Gastrocnemius medialis (tissue), 4 donors: Measurements from ENCODE around the gene LINS1. TPM values are rescaled to one million over a fixed set of nuclear protein-coding genes. Genes with fewer than 3 reads are reported as not detected.

Experiments
- ATAC-seq, 2 donors: fragments of 150-250 bp; one replicate each; pipeline ENCODE4 v1.9.1; 2016
- DNase-seq, 2 donors: peaks; one replicate each; pipeline ENCODE4 v3.0.0-alpha.2; 2019
- H3K27ac ChIP-seq, 4 donors: fragments of 200-600 bp; sonication (generic); 1 replicate in 1 of 4; 2 replicates in 3 of 4; pipeline ENCODE4 v1.5.1; 2016 to 2018; ENCODE audit warnings: mild to moderate bottlenecking in 2 of 4, moderate library complexity in 1 of 4
- H3K27me3 ChIP-seq, 3 donors: fragments of 200-600 bp; sonication (generic) in 2 of 3; 1 replicate in 1 of 3; 2 replicates in 2 of 3; pipeline versions ENCODE4 v1.5.1 to v1.6.0; 2016 to 2019; ENCODE audit warnings: mild to moderate bottlenecking in 1 of 3, moderate library complexity in 1 of 3
- H3K36me3 ChIP-seq, 2 donors: fragments of 200-600 bp; sonication (generic) in 1 of 2; one replicate each; pipeline ENCODE4 v1.5.1; 2017 to 2018
- H3K4me1 ChIP-seq, 2 donors: fragments of 200-600 bp; sonication (generic) in 1 of 2; one replicate each; pipeline ENCODE4 v1.5.1; 2016 to 2017; ENCODE audit warnings: mild to moderate bottlenecking in 2 of 2
- H3K4me3 ChIP-seq, 4 donors: fragments of 200-600 bp; sonication (generic) in 3 of 4; 1 replicate in 1 of 4; 2 replicates in 3 of 4; pipeline ENCODE4 v1.5.1; 2016 to 2019; ENCODE audit warnings: mild to moderate bottlenecking in 2 of 4
- H3K9me3 ChIP-seq, 3 donors: fragments of 200-600 bp; sonication (generic) in 2 of 3; 1 replicate in 1 of 3; 2 replicates in 2 of 3; pipeline ENCODE4 v1.5.1; 2016 to 2019
- CTCF ChIP-seq, 5 experiments: fragments of 450-650 bp in 3 of 5; fragments of 200-600 bp in 2 of 5; sonication (generic) in 2 of 5; IDR thresholded peaks in 4 of 5; conservative IDR thresholded peaks in 1 of 5; 1 replicate in 4 of 5; 2 replicates in 1 of 5; pipeline ENCODE4 v1.5.1; 2016 to 2019; ENCODE audit warnings: antibody characterized with exemption in 5 of 5, mild to moderate bottlenecking in 3 of 5, moderate library complexity in 3 of 5
- POLR2A ChIP-seq, 2 donors: fragments of 450-650 bp; IDR thresholded peaks; one replicate each; pipeline ENCODE4 v1.6.1; 2017; ENCODE audit warnings: antibody characterized with exemption in 2 of 2, mild to moderate bottlenecking in 2 of 2, moderate library complexity in 2 of 2
- in situ Hi-C, 4 donors: fragments of 200-750 bp; cut with MboI; loops; one replicate each; pipeline versions ENCODE4 v1.15.0 to v1.8.0; 2017; ENCODE audit warnings: low sequenced_read_pairs in 4 of 4
- intact Hi-C: fragments of 100-400 bp; cut with DNase I; formaldehyde crosslinking; loops from one replicate; pipeline ENCODE4 v1.15.1; 2023; ENCODE audit warnings: low total_unique reads
- total RNA-seq, 4 donors: library from RNA; depleted of rRNA; stranded (reverse); fragments of >200 nt; gene quantifications; one replicate each; pipeline versions ENCODE4 v1.1.0 to v1.2.3, GENCODE V29; 2016

The LINS1 gene
- total RNA-seq, 4 donors from 2014 or later, result 3.2 to 11.9 (median 10.3) TPM

DNA sequence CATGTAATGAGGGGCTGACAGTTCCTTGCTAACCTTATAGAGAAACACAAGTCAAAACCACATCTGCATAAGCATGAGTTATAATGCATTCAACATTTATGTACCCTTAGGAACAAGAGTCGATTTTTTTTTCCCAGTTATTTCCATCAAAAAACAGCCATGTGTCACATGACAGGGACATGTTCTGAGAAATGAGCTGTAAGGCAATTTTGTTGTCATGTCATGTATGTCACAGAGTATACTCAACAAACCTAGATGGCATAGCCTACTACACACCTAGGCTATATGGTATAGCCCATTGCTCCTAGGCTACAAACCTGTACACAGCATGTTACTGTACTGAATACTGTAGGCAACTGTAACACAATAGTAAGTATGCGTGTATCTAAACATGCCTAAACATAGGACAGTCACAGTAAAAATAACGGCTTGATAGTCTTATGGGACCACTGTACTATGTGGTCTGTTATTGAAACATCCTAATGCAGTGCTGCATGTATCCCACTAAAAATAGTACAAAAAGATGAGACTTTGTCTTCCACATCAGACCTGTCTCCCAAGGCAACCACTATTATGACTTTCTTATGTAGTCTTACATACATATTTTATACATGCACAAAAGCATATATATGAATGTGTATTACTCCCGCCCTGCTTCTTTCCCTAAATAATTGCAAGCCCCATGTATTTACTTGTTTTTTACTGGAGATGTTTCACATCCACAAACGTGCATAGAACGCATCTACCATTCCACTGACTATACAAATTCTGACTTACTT, 34.9 kb downstream of the LINS1 start:
- peaks cover 0 to 4% of the 10 kb centered on the region in 2 donors for H3K4me1 ChIP-seq
- no peaks in the 10 kb centered on the region for H3K27me3 ChIP-seq
- peaks cover 0 to 6% of the 10 kb centered on the region in 2 donors for H3K36me3 ChIP-seq
- DNase-seq (no peak), ATAC-seq (no peak)
- H3K4me3 ChIP-seq, result no peak overlapping the region
- no peak for TF ChIP-seq POLR2A (IDR thresholded peaks at IDR 0.05)
- intact Hi-C loops, result no loop called here
- in situ Hi-C loops, result loop anchor here (10.0 to 25.0 kb wide), 4 partner anchors 130 to 655 kb away; partner anchors contain the start of gene ADAMTS17 (in 1 of the 4)
- H3K9me3 ChIP-seq, result no peaks in the 10 kb centered on the region
- no peak overlapping the region for H3K27ac ChIP-seq

GRCh38 chr15:100565591-100565990, 36.4 kb downstream of the LINS1 start:
- Histone ChIP-seq H3K27me3 (no peaks in the 10 kb centered on the region), H3K4me1 (peaks cover 0 to 5% of the 10 kb centered on the region in 2 donors), H3K9me3 (no peaks in the 10 kb centered on the region), H3K4me3 (no peak overlapping the region), H3K36me3 (peaks cover 0 to 6% of the 10 kb centered on the region in 2 donors), H3K27ac (no peak overlapping the region)
- in situ Hi-C loops, result loop anchor here (10.0 to 25.0 kb wide), 4 partner anchors 128 to 653 kb away; partner anchors contain the start of gene ADAMTS17 (in 1 of the 4)
- DNase-seq (no peak), ATAC-seq (no peak)
- TF ChIP-seq POLR2A (IDR thresholded peaks at IDR 0.05), result no peak
- intact Hi-C loops, result no loop called here

GRCh38 chr15:100560323-100560722, 41.7 kb downstream of the LINS1 start:
- intact Hi-C loops, result no loop called here
- TF ChIP-seq CTCF (IDR thresholded peaks at IDR 0.05 in 4 of 5, conservative IDR thresholded peaks at IDR 0.05 in 1 of 5), result no peak
- TF ChIP-seq POLR2A (IDR thresholded peaks at IDR 0.05), result no peak
- Histone ChIP-seq H3K9me3 (no peaks in the 10 kb centered on the region), H3K4me1 (peaks cover 0 to 11% of the 10 kb centered on the region in 2 donors), H3K4me3 (no peak overlapping the region), H3K27ac (peak overlapping the region in 1 of 4 donors; percentile 64), H3K36me3 (no peaks in the 10 kb centered on the region), H3K27me3 (no peaks in the 10 kb centered on the region)
- ATAC-seq, result no peak
- no peak for DNase-seq
- in situ Hi-C loops, result loop anchor here (10.0 to 25.0 kb wide), 4 partner anchors 123 to 648 kb away; partner anchors contain the start of gene ADAMTS17 (in 1 of the 4)

- in situ Hi-C loops, result loop anchor here (25.0 kb wide), 3 partner anchors 122 to 647 kb away; no protein-coding TSS in a partner anchor
- peak; percentile 99 for ATAC-seq
- DNase-seq, result peak; percentile 77 to 78
- no peak overlapping the region for H3K4me3 ChIP-seq
- peak overlapping the region; percentile 5 to 71 (median 61) for H3K27ac ChIP-seq
- no peaks in the 10 kb centered on the region for H3K36me3 ChIP-seq
- intact Hi-C loops, result loop anchor here (2.0 kb wide), 1 partner anchor 43 kb away; no protein-coding TSS in a partner anchor
- H3K9me3 ChIP-seq, result no peaks in the 10 kb centered on the region
- TF ChIP-seq POLR2A (IDR thresholded peaks at IDR 0.05), result no peak
- TF ChIP-seq CTCF (IDR thresholded peaks at IDR 0.05 in 4 of 5, conservative IDR thresholded peaks at IDR 0.05 in 1 of 5), result no peak
- peaks cover 0 to 11% of the 10 kb centered on the region in 2 donors for H3K4me1 ChIP-seq
- H3K27me3 ChIP-seq, result no peaks in the 10 kb centered on the region
Observed at GRCh38 chr15:100559330-100559729, 42.7 kb downstream of the LINS1 start.

DNA sequence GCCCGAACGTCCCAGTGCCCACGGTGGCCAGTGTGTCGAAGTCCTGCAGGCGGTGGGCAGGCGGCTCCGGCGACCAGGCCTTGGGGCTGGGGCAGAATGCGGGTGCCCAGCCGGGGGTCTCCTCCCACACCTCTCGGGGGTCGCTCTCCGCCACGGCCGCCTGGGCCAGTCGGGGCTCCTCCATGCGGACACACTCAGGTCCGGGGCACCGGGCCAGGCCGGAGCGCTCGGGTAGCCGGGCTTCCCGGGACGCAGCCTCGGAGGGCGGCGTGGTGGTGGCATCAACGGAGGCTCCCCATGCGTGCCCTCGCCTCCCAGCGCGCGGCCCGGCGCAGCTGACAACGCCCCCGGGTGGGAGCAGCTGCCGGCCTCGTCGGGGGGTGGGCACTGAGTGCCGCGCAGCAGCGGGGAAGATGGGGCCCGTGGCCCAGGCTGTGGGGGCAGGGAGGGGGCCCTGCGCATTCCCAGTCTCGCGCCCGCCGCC, 43.2 kb downstream of the LINS1 start:
- TF ChIP-seq POLR2A (IDR thresholded peaks at IDR 0.05) (no peak), CTCF (IDR thresholded peaks at IDR 0.05 in 4 of 5, conservative IDR thresholded peaks at IDR 0.05 in 1 of 5) (no peak)
- no peaks in the 10 kb centered on the region for H3K36me3 ChIP-seq
- peaks cover 0 to 11% of the 10 kb centered on the region in 2 donors for H3K4me1 ChIP-seq
- H3K9me3 ChIP-seq, result no peaks in the 10 kb centered on the region
- peak overlapping the region; percentile 5 to 64 (median 32) for H3K27ac ChIP-seq
- no peak for ATAC-seq
- H3K27me3 ChIP-seq, result no peaks in the 10 kb centered on the region
- in situ Hi-C loops, result loop anchor here (25.0 kb wide), 3 partner anchors 122 to 647 kb away; no protein-coding TSS in a partner anchor
- no peak overlapping the region for H3K4me3 ChIP-seq
- intact Hi-C loops, result loop anchor here (2.0 kb wide), 1 partner anchor 42 kb away; no protein-coding TSS in a partner anchor
- no peak for DNase-seq
